Esophagus squamous epithelium (tissue), 4 donors: Measurements from ENCODE around the gene CNPY1.

Experiments
- CTCF ChIP-seq, 6 experiments: fragments of 450-650 bp in 4 of 6; fragments of 200-600 bp in 2 of 6; sonication (generic) in 2 of 6; IDR thresholded peaks; one replicate each; pipeline ENCODE4 v1.5.1; 2016 to 2019; ENCODE audit warnings: antibody characterized with exemption in 6 of 6, mild to moderate bottlenecking in 4 of 6, moderate library complexity in 4 of 6
- POLR2A ChIP-seq, 4 donors: fragments of 450-650 bp; IDR thresholded peaks; one replicate each; pipeline ENCODE4 v1.6.1; 2017; ENCODE audit warnings: antibody characterized with exemption in 4 of 4, mild to moderate bottlenecking in 4 of 4, moderate library complexity in 3 of 4

GRCh38 chr7:155470186-155470487 lies 76.2 kb downstream of the CNPY1 start:
- TF ChIP-seq CTCF (IDR thresholded peaks at IDR 0.05) (no peak), POLR2A (IDR thresholded peaks at IDR 0.05) (no peak)
